H7 (cell line): ENCODE measurements around the gene PACS1. TPM values are rescaled to one million over a fixed set of nuclear protein-coding genes. Genes with fewer than 3 reads are reported as not detected.
A peak's percentile ranks its signal among the peaks of the same experiment; 100 is the strongest.
"Not testable (repeated sequence)": the region's sequence is repeated elsewhere in the genome, so short reads cannot be mapped to it uniquely, and the experiment has no call there.

Source experiments
- DNase-seq: peaks from one replicate; pipeline ENCODE4 v3.0.0; 2012
- H3K27me3 ChIP-seq: 2 replicates; pipeline ENCODE4 v1.6.0; 2011; ENCODE audit warnings: mild to moderate bottlenecking, low read length; ENCODE audit not compliant: control insufficient read depth, insufficient read depth
- H3K36me3 ChIP-seq: replicated peaks from 2 replicates; pipeline ENCODE4 v1.5.1; 2011; ENCODE audit warnings: low read length; ENCODE audit not compliant: control insufficient read depth, insufficient read depth
- H3K4me3 ChIP-seq: 2 replicates; pipeline ENCODE4 v1.5.1; 2011; ENCODE audit warnings: low read depth, mild to moderate bottlenecking, control low read depth, low read length, moderate library complexity; ENCODE audit not compliant: insufficient read depth
- total RNA-seq: library from RNA; depleted of rRNA; stranded (reverse); fragments of >200 nt; shearing (Covaris generic); gene quantifications from 2 replicates; pipeline ENCODE4 v1.2.3, GENCODE V29; 2014; rRNA removed

The PACS1 gene
- 16.2 and 20.1 TPM in 2 replicates for total RNA-seq

DNA sequence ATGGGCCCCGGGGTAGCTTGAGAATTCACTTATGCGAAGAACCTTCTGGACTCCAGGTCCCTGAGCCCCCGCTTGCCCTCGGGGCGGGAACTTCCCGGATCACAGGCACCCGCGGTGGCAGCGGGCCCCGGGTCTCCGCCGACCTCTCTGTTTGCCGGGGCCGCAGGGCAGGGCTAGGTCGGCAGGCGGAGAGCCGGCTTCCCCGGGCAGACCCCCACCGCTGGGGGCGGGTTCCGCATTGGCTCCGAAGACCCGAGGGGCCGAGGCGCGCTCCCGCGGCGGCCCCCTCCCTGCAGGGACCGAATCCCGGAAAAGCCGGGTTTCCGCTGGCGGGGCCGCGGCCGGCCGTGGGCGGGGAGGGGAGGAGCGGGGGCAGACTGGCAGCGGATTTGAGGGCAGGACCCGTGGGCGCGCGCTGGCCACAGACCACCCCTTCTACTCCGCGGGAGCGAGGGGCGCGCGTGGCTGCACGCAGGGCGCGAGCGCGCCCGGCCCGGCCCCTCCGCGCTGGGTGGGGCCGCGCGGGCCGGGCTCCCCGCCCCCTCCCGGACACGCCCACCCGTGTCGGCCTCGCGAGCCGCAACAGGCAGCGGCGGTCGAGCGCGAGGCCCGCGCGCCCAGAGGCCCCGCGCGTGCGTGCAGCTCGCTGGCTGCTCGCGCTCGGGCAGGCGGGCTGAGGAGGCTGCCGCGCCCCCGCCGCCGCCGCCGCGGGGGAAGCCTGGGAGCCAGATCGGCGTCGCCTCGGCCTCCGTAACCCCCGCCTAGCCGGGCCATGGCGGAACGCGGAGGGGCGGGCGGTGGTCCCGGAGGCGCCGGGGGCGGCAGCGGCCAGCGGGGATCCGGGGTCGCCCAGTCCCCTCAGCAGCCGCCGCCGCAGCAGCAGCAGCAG is at the start of gene PACS1:
TSS of gene PACS1 (plus strand) at position 558 of the 889 bp plus-strand sequence. CDS start at position 773, 215 bp downstream.
- DNase-seq, result peak; percentile 97
- H3K27me3 ChIP-seq, result no peaks in the 10 kb centered on the region
- H3K36me3 ChIP-seq, result peaks cover 25% of the 10 kb centered on the region

DNA sequence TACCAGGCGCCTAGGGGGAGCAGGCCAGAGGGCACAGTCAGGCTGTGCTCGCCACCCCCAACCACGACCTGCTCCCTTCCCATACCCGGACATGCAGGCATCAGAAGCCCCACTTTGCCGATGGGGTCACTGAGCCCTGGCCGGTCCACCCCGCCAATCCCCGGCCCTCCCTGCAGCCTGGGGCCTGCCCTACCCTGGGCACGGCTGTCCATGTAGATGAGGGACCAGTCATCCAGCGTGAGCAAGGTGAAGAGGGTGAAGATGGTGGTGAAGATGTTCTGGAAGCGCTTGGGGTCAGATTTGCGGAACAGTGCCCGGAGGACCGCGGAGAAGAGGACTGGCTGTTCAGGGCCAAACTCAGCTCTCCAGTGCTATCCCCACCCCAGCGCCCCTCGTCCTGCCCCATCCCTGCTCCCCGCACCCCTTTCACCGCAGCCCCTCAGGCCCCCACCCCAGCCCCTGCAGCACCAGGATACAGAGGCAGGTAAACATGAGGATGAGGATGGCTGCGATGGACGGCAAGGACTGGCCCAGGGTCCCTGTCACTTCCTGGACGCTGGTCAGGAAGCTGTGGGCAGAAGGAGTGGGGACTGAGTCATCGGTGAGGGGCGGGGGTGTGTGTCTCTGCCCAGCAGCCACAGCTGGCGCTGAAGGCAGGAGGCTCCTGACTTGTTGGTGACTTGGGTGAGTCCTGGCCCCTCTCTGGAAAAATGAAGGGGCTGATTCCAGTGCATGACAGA is 49.3 kb upstream of the PACS1 start:
- Histone ChIP-seq H3K27me3 (peaks cover 8% of the 10 kb centered on the region), H3K4me3 (no peak overlapping the region), H3K36me3 (no peaks in the 10 kb centered on the region)
- DNase-seq, result no peak

More for the DNA sequence above, at the start of gene PACS1:
- peak within 1 kb of the TSS; percentile 73 for H3K4me3 ChIP-seq

DNA sequence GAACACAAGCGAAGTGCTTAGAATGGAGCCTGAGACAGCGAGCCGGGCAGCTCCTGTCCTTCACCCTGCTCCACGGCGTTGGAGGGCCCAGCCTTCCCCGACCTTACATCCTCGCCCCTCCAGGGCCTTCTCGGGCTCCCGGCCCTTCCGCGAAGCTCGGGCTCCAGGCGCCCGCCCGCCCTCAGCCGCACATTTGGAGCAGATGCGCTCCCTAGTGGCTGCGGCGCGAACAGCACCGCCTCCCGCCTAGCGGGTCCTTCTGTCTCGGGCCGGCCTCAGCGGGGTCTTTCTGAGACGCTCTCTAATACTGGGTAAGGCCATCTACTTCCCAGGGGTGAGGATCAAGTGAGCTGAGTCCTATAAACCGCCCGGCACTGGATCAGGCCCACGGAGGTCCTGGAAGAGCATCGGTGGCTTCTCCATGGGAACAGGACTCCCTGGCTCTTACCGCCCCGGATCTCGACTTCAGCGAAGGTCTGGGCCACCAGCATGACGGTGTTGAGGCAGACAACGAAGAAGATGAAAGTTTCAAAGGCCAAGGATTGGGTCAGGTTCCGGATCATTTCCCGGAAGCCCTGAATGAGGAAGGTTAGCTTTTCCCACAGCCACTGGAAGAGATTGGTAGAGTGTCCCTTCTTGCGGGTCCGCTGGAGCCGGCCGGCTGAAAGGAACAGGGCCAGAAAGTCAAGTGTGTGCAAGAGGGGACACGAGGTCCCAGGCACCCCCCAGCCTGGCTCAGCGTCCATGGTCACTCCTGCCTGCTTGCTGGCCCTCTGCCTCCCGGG is 47.5 kb upstream of the PACS1 start:
- H3K4me3 ChIP-seq, result no peak overlapping the region
- peaks cover 8% of the 10 kb centered on the region for H3K27me3 ChIP-seq
- DNase-seq, result peak; percentile 98
- no peaks in the 10 kb centered on the region for H3K36me3 ChIP-seq

DNA sequence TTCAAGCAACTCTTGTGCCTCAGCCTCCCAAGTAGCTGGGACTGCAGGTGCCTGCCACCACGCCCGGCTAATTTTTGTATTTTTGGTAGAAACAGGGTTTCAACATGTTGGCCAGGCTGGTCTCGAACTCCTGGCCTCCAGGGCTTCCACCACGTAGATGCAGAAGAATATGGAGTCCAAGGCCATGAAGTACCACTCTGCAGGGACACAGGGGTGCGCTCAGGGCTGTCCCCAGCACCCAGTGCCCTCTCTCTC is 47.0 kb upstream of the PACS1 start:
- not testable (repeated sequence) for H3K36me3 ChIP-seq, H3K27me3 ChIP-seq, H3K4me3 ChIP-seq, DNase-seq

DNA sequence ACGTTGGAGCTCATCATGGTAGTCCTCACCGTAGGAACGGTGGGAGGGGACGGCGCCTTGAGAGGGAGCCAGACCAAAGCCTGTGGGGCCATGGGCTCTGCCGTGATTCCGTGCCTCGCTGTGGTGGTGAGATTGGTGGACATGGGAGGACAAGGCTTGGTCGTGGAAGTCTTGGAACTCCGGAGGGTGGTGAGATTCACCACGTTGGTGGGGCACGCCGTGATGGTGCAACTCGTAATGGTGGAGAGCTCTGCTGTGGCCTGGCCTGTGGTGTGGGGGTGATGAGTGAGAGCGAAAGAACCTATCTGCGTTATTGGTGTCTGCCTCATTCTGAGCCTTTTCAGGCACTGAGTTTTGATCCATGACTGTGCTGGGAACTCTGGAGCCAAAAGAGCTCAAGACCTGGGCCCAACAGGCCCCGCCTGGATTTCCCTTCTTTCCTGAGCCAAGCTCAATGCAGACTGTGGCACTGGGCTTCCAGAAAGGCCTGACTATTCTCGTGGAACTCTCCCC is 44.0 kb upstream of the PACS1 start, which contains the start of gene CATSPER1:
TSS of gene CATSPER1 (minus strand) at position 463 of the 513 bp plus-strand sequence. CDS start at position 363, 100 bp downstream.
- Histone ChIP-seq H3K4me3 (no peak within 1 kb of the TSS), H3K36me3 (no peaks in the 10 kb centered on the region), H3K27me3 (peaks cover 8% of the 10 kb centered on the region)
- DNase-seq, result no peak

GRCh38 chr11:66032957-66033735 is 36.9 kb upstream of the PACS1 start:
- H3K27me3 ChIP-seq, result no peaks in the 10 kb centered on the region
- no peaks in the 10 kb centered on the region for H3K36me3 ChIP-seq
- no peak overlapping the region for H3K4me3 ChIP-seq
- no peak for DNase-seq

- H3K27me3 ChIP-seq, result no peaks in the 10 kb centered on the region
- peak; percentile 51 for DNase-seq
Measured at GRCh38 chr11:66035653-66036333, 34.3 kb upstream of the PACS1 start.

GRCh38 chr11:66036334-66036710 is 33.8 kb upstream of the PACS1 start:
- H3K27me3 ChIP-seq, result no peaks in the 10 kb centered on the region
- no peak for DNase-seq
- H3K36me3 ChIP-seq, result no peaks in the 10 kb centered on the region
- H3K4me3 ChIP-seq, result no peak overlapping the region

More at GRCh38 chr11:66035653-66036333, 34.3 kb upstream of the PACS1 start:
- no peaks in the 10 kb centered on the region for H3K36me3 ChIP-seq
- no peak overlapping the region for H3K4me3 ChIP-seq

- Histone ChIP-seq H3K27me3 (no peaks in the 10 kb centered on the region), H3K4me3 (no peak overlapping the region), H3K36me3 (no peaks in the 10 kb centered on the region)
- DNase-seq, result no peak
Measured at GRCh38 chr11:66037327-66037726, 32.7 kb upstream of the PACS1 start.

DNA sequence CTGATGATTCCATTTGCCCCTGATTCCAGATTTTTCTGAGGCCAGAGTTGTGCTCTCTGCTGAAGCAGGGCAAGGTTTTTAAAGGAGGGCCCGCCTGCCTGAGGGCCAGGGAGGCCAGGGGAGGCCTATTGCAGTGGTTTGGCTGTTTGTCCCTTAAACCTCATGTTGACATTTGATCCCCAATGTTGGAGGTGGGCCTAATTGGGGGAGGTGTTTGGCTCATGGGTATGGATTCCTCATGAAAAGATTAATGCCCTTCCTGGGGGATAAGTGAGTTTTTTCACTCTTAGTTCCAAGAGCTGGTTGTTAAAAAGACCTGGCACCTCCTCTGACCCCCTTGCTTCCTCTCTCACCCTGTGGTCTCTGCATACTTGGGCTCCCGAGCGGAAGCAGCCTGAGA is 30.3 kb upstream of the PACS1 start:
- no peaks in the 10 kb centered on the region; the same call in 1 of the 2 replicates for H3K36me3 ChIP-seq
- no peak for DNase-seq
- H3K4me3 ChIP-seq, result no peak overlapping the region
- H3K27me3 ChIP-seq, result no peaks in the 10 kb centered on the region

DNA sequence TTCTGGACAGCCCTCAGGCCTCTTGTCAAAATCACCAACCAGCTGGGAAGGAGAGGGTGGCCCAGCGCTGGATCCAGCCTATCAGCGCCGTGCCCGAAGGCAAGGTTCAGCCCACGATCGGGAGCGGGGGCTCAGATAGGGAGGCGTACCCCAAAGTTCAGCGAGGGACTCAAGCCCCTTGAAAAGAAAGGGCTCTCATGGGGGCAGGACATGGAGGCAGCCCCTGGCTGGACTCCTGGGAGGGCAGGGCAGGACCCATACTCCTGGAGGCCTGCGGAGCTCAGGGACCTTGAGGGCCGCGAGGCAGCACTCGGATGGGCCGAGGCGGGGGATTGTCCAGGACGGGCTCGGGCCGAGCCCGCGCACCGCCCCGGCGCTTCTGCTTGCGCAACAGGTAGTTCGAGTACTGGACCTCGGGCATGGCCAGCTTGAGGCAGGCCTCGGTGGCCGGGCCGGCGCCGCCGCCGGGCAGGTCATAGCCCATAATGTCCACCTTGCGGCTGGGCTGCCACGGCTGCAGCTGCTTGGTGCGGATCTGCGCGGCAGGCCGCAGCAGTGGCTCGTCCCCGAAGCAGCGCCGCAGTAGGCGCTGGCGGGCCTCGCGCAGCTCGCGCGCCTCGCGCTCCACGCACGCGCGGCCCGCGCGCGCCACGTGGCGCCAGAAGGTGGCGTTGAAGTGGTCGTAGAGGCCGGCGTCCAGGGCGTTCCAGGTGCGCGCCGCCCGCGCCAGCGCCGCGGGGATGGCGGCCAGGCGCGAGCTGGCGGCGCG is 27.7 kb upstream of the PACS1 start:
- no peak overlapping the region for H3K4me3 ChIP-seq
- peak; percentile 37 for DNase-seq
- no peaks in the 10 kb centered on the region; the same call in 1 of the 2 replicates for H3K36me3 ChIP-seq
- H3K27me3 ChIP-seq, result no peaks in the 10 kb centered on the region

- Histone ChIP-seq H3K27me3 (no peaks in the 10 kb centered on the region), H3K36me3 (no peaks in the 10 kb centered on the region; the same call in 1 of the 2 replicates)
Measured at GRCh38 chr11:66042996-66043906, 26.8 kb upstream of the PACS1 start.

More at GRCh38 chr11:66042996-66043906, 26.8 kb upstream of the PACS1 start:
- DNase-seq, result peak; percentile 49
- H3K4me3 ChIP-seq, result no peak overlapping the region
